Anterior cingulate cortex (tissue), 58 donors: ENCODE measurements around the gene MGMT.

ENCODE experiments used
- DNase-seq, 58 donors: peaks; one replicate each; lab custom pipeline; 2025; lab: John Stamatoyannopoulos, UW

The MGMT gene

GRCh38 chr10:129775681-129776080 lies 308.6 kb downstream of the MGMT start:
- no peak for DNase-seq

GRCh38 chr10:129777687-129778086 lies 310.6 kb downstream of the MGMT start:
- no peak for DNase-seq

GRCh38 chr10:129778571-129778970 lies 311.5 kb downstream of the MGMT start:
- no peak for DNase-seq

- no peak for DNase-seq
Observed at GRCh38 chr10:129779126-129780111, 312.4 kb downstream of the MGMT start.

- DNase-seq = no peak
Observed at GRCh38 chr10:129780198-129780597, 313.2 kb downstream of the MGMT start.

- no peak for DNase-seq
Observed at GRCh38 chr10:129780901-129781795, 314.1 kb downstream of the MGMT start.

GRCh38 chr10:129784291-129784690 lies 317.2 kb downstream of the MGMT start:
- DNase-seq = no peak

- DNase-seq = no peak
Observed at GRCh38 chr10:129784891-129785290, 317.9 kb downstream of the MGMT start.

GRCh38 chr10:129785536-129785981 lies 318.5 kb downstream of the MGMT start:
- no peak for DNase-seq

GRCh38 chr10:129786216-129786615 lies 319.2 kb downstream of the MGMT start:
- DNase-seq = no peak

- DNase-seq = no peak
Observed at GRCh38 chr10:129787557-129787956, 320.5 kb downstream of the MGMT start.

GRCh38 chr10:129788215-129788614 lies 321.2 kb downstream of the MGMT start:
- DNase-seq = no peak

- DNase-seq = no peak
Observed at GRCh38 chr10:129790715-129791446, 323.8 kb downstream of the MGMT start.

- DNase-seq = no peak
Observed at GRCh38 chr10:129792141-129792540, 325.1 kb downstream of the MGMT start.

- no peak for DNase-seq
Observed at GRCh38 chr10:129792864-129793263, 325.8 kb downstream of the MGMT start.

GRCh38 chr10:129793479-129793878 lies 326.4 kb downstream of the MGMT start:
- no peak for DNase-seq

- no peak for DNase-seq
Observed at GRCh38 chr10:129793996-129794395, 327.0 kb downstream of the MGMT start.

- no peak for DNase-seq
Observed at GRCh38 chr10:129796710-129797420, 329.8 kb downstream of the MGMT start.

GRCh38 chr10:129799942-129800341 lies 332.9 kb downstream of the MGMT start:
- DNase-seq = no peak
